ENCODE data around the gene TUBG2. TPM values are rescaled to one million over a fixed set of nuclear protein-coding genes. Genes with fewer than 3 reads are reported as not detected.
"Not testable (repeated sequence)": the region's sequence is repeated elsewhere in the genome, so short reads cannot be mapped to it uniquely, and the experiment has no call there.

Gene TUBG2
- total RNA-seq, 1 donor from 2014 or later = 26.9 TPM

- Mint-ChIP-seq H3K36me3 (ENCODE audit: insufficient read depth) (peaks cover 12% of the 10 kb centered on the region), H3K4me1 (ENCODE audit: low read depth) (peaks cover 4% of the 10 kb centered on the region), H3K9me3 (ENCODE audit: low read depth) (peaks cover 4% of the 10 kb centered on the region), H3K27ac (no peak overlapping the region), H3K4me3 (ENCODE audit: low read depth) (no peak overlapping the region), H3K27me3 (peaks cover 2% of the 10 kb centered on the region)
- TF ChIP-seq CTCF (IDR thresholded peaks at IDR 0.05; ENCODE audit: unreplicated experiment) = no peak
- no peak for DNase-seq (ENCODE audit: low spot score, unreplicated experiment)
These were observed 1.7 kb downstream of the TUBG2 start for GRCh38 chr17:42660692-42661345.

- no peaks in the 10 kb centered on the region for H3K9me3 Mint-ChIP-seq (ENCODE audit: low read depth)
These were observed 6.5 kb downstream of the TUBG2 start for GRCh38 chr17:42665581-42666001.

GRCh38 chr17:42666126-42666525 lies 7.0 kb downstream of the TUBG2 start:
- not testable (repeated sequence) for H3K4me1 Mint-ChIP-seq (ENCODE audit: low read depth); H3K9me3 Mint-ChIP-seq (ENCODE audit: low read depth); H3K4me3 Mint-ChIP-seq (ENCODE audit: low read depth); DNase-seq (ENCODE audit: low spot score, unreplicated experiment); H3K27ac Mint-ChIP-seq
- peaks cover 21% of the 10 kb centered on the region for H3K27me3 Mint-ChIP-seq
- H3K36me3 Mint-ChIP-seq (ENCODE audit: insufficient read depth) = peaks cover 23% of the 10 kb centered on the region

More at GRCh38 chr17:42665581-42666001, 6.5 kb downstream of the TUBG2 start:
- Mint-ChIP-seq H3K27me3 (peaks cover 16% of the 10 kb centered on the region), H3K4me1 (ENCODE audit: low read depth) (peaks cover 1% of the 10 kb centered on the region), H3K4me3 (ENCODE audit: low read depth) (no peak overlapping the region), H3K27ac (no peak overlapping the region), H3K36me3 (ENCODE audit: insufficient read depth) (peaks cover 20% of the 10 kb centered on the region)
- TF ChIP-seq CTCF (IDR thresholded peaks at IDR 0.05; ENCODE audit: unreplicated experiment) = no peak
- no peak for DNase-seq (ENCODE audit: low spot score, unreplicated experiment)

- H3K36me3 Mint-ChIP-seq (ENCODE audit: insufficient read depth) = peaks cover 25% of the 10 kb centered on the region
- no peak for TF ChIP-seq CTCF (IDR thresholded peaks at IDR 0.05; ENCODE audit: unreplicated experiment)
- H3K9me3 Mint-ChIP-seq (ENCODE audit: low read depth) = no peaks in the 10 kb centered on the region
- H3K27me3 Mint-ChIP-seq = peaks cover 30% of the 10 kb centered on the region
- peaks cover 5% of the 10 kb centered on the region for H3K4me1 Mint-ChIP-seq (ENCODE audit: low read depth)
- H3K4me3 Mint-ChIP-seq (ENCODE audit: low read depth) = no peak overlapping the region
- no peak overlapping the region for H3K27ac Mint-ChIP-seq
- DNase-seq (ENCODE audit: low spot score, unreplicated experiment) = no peak
These were observed 8.2 kb downstream of the TUBG2 start for GRCh38 chr17:42667088-42667951.

- H3K27ac Mint-ChIP-seq = no peak overlapping the region
- TF ChIP-seq CTCF (IDR thresholded peaks at IDR 0.05; ENCODE audit: unreplicated experiment) = no peak
- H3K36me3 Mint-ChIP-seq (ENCODE audit: insufficient read depth) = peaks cover 26% of the 10 kb centered on the region
- H3K4me3 Mint-ChIP-seq (ENCODE audit: low read depth) = no peak overlapping the region
- no peaks in the 10 kb centered on the region for H3K9me3 Mint-ChIP-seq (ENCODE audit: low read depth)
- peaks cover 41% of the 10 kb centered on the region for H3K27me3 Mint-ChIP-seq
- DNase-seq (ENCODE audit: low spot score, unreplicated experiment) = no peak
- peaks cover 5% of the 10 kb centered on the region for H3K4me1 Mint-ChIP-seq (ENCODE audit: low read depth)
These were observed 10.6 kb downstream of the TUBG2 start for GRCh38 chr17:42669705-42669976.
